ENCODE data around the gene ACTG1. TPM values are rescaled to one million over a fixed set of nuclear protein-coding genes. Genes with fewer than 3 reads are reported as not detected.

ACTG1 gene
- total and polyA plus RNA-seq, 2 of the 13 experiments (the other 11 are each of a cell fraction or from before 2014, with no cell fraction given), result 973 to 1,138 TPM

- TF ChIP-seq CC2D1A (CRISPR knock-in tag; IDR thresholded peaks at IDR 0.05) (peak; percentile 79; the same call in 1 of the 2 replicates), STAT6 (CRISPR knock-in tag; IDR thresholded peaks at IDR 0.05; ENCODE audit: borderline replicate concordance) (0 out of 2 replicates have a peak, but pooled peaks have one; percentile 40), NR2F1 (CRISPR knock-in tag; IDR thresholded peaks at IDR 0.05) (no peak), ZFX (CRISPR knock-in tag; IDR thresholded peaks at IDR 0.05; ENCODE audit: low read depth) (peak; percentile 78), ZNF580 (CRISPR knock-in tag; IDR thresholded peaks at IDR 0.05; ENCODE audit: borderline replicate concordance, low read depth) (0 out of 2 replicates have a peak, but pooled peaks have one; percentile 25), MTF2 (CRISPR knock-in tag; IDR thresholded peaks at IDR 0.05; ENCODE audit: borderline replicate concordance) (peak; percentile 78; the same call in 1 of the 2 replicates), ZNF782 (CRISPR knock-in tag; IDR thresholded peaks at IDR 0.05; ENCODE audit: borderline replicate concordance) (no peak), PHF8 (CRISPR knock-in tag; IDR thresholded peaks at IDR 0.05) (no peak), MEIS1 (CRISPR knock-in tag; IDR thresholded peaks at IDR 0.05; ENCODE audit: borderline replicate concordance) (no peak; the same call in 1 of the 2 replicates), ZNF878 (CRISPR knock-in tag; IDR thresholded peaks at IDR 0.05) (peak; percentile 55; the same call in 1 of the 2 replicates), ZNF501 (CRISPR knock-in tag; IDR thresholded peaks at IDR 0.05) (peak; percentile 94), ZNF816 (CRISPR knock-in tag; IDR thresholded peaks at IDR 0.05; ENCODE audit: borderline replicate concordance) (no peak), CCDC6 (CRISPR knock-in tag; IDR thresholded peaks at IDR 0.05) (peak; percentile 24; the same call in 1 of the 2 replicates), TSC22D2 (CRISPR knock-in tag; IDR thresholded peaks at IDR 0.05; ENCODE audit: borderline replicate concordance) (peak; percentile 16; the same call in 1 of the 2 replicates), SP5 (CRISPR knock-in tag; IDR thresholded peaks at IDR 0.05; ENCODE audit: borderline replicate concordance, low read depth) (no peak; the same call in none of the 2 replicates), ETV5 (CRISPR knock-in tag; IDR thresholded peaks at IDR 0.05; ENCODE audit: borderline replicate concordance) (0 out of 2 replicates have a peak, but pooled peaks have one; percentile 4), ZNF121 (CRISPR knock-in tag; IDR thresholded peaks at IDR 0.05) (no peak), HDAC1 (CRISPR knock-in tag; IDR thresholded peaks at IDR 0.05) (no peak), KLF13 (CRISPR knock-in tag; IDR thresholded peaks at IDR 0.05) (no peak), ZNF572 (CRISPR knock-in tag; IDR thresholded peaks at IDR 0.05) (peak; percentile 52; the same call in 1 of the 2 replicates), TRIM22 (IDR thresholded peaks at IDR 0.05) (no peak)
- TF ChIP-seq, protein P1, sequence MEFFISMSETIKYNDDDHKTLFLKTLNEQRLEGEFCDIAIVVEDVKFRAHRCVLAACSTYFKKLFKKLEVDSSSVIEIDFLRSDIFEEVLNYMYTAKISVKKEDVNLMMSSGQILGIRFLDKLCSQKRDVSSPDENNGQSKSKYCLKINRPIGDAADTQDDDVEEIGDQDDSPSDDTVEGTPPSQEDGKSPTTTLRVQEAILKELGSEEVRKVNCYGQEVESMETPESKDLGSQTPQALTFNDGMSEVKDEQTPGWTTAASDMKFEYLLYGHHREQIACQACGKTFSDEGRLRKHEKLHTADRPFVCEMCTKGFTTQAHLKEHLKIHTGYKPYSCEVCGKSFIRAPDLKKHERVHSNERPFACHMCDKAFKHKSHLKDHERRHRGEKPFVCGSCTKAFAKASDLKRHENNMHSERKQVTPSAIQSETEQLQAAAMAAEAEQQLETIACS (CRISPR knock-in tag; IDR thresholded peaks at IDR 0.05), result peak; percentile 27; the same call in 1 of the 2 replicates
- TF ChIP-seq, protein P2, sequence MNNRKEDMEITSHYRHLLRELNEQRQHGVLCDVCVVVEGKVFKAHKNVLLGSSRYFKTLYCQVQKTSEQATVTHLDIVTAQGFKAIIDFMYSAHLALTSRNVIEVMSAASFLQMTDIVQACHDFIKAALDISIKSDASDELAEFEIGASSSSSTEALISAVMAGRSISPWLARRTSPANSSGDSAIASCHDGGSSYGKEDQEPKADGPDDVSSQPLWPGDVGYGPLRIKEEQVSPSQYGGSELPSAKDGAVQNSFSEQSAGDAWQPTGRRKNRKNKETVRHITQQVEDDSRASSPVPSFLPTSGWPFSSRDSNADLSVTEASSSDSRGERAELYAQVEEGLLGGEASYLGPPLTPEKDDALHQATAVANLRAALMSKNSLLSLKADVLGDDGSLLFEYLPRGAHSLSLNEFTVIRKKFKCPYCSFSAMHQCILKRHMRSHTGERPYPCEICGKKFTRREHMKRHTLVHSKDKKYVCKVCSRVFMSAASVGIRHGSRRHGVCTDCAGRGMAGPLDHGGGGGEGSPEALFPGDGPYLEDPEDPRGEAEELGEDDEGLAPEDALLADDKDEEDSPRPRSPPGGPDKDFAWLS (CRISPR knock-in tag; IDR thresholded peaks at IDR 0.05; ENCODE audit: borderline replicate concordance), result no peak; the same call in 1 of the 2 replicates
Observed at GRCh38 chr17:81513372-81513752, 763 bp upstream of the ACTG1 start (continued).
